ENCODE data around the gene ARHGAP33.
A peak's percentile ranks its signal among the peaks of the same experiment; 100 is the strongest.

Gene ARHGAP33

DNA sequence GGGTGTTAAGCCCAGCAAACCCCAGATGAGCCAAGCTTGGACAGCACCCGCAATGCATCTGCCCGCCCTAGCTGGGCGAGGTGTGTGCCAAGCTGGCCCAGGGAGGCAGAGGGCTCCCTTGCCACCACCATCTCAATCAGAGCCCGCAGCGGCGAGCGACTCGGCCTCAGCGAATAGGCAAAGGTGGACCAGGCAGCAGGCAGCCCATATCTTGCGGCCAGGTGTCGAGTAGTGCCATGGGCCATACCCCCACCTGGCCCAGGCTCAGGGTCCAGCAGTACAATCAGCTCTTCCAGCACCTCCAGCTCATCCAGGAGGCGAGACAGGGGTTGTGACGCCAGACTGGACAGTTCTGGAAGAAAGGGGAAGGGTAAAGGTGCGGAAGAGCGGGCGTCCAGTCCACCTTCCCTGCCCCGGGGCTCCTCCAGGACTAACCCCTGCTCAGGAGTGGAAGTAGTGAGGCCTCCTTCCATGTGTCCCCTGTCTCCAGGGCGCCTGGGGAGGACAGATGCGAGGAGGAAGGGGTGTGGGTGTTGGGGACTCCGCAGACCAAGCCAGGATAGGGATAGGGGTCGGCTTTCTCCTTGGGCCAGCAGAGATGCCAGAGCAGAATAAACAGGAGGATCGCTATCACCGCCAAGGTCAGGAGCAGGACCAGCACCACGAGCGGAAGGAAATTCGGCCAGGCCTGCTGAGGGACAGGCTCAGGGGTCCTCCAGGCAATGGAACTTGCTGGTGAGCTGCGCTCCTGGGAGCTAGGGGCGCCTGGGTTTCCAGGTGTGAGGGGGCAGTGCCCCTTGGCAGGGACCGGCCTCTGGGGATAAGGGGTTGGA, 35.9 kb upstream of the ARHGAP33 start:
- Histone ChIP-seq H3K27ac (peak overlapping the region; percentile 79), H3K36me3 (peaks cover 49% of the 10 kb centered on the region), H3K9me3 (ENCODE audit: severe bottlenecking) (no peaks in the 10 kb centered on the region), H3K27me3 (ENCODE audit: insufficient read depth, low read depth, severe bottlenecking) (no peaks in the 10 kb centered on the region), H3K4me3 (ENCODE audit: low read depth, low read length) (peak overlapping the region; percentile 72)
- DNase-seq = no peak
- TF ChIP-seq, protein P1, sequence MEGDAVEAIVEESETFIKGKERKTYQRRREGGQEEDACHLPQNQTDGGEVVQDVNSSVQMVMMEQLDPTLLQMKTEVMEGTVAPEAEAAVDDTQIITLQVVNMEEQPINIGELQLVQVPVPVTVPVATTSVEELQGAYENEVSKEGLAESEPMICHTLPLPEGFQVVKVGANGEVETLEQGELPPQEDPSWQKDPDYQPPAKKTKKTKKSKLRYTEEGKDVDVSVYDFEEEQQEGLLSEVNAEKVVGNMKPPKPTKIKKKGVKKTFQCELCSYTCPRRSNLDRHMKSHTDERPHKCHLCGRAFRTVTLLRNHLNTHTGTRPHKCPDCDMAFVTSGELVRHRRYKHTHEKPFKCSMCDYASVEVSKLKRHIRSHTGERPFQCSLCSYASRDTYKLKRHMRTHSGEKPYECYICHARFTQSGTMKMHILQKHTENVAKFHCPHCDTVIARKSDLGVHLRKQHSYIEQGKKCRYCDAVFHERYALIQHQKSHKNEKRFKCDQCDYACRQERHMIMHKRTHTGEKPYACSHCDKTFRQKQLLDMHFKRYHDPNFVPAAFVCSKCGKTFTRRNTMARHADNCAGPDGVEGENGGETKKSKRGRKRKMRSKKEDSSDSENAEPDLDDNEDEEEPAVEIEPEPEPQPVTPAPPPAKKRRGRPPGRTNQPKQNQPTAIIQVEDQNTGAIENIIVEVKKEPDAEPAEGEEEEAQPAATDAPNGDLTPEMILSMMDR (IDR thresholded peaks at IDR 0.05; ENCODE audit: low read depth, low read length) = no peak

DNA sequence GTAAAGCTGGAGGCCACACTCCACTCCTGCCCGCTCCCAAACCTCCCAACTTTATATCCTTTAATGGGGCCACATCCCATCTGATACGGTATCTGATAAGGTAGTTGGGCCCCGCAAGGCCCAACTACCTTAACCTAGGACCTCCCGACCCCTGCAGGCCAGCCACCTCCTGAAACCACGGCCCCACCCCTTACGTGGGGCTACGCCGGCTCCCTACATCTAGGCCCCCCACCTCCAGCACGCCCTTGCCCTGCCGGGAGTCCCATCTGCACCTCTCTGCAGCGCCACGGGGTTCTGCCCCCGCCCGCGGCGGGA, 35.3 kb upstream of the ARHGAP33 start:
- TF ChIP-seq, protein P1 (IDR thresholded peaks at IDR 0.05; ENCODE audit: low read depth, low read length) = no peak
- Histone ChIP-seq H3K36me3 (peaks cover 45% of the 10 kb centered on the region), H3K9me3 (ENCODE audit: severe bottlenecking) (no peaks in the 10 kb centered on the region), H3K27me3 (ENCODE audit: insufficient read depth, low read depth, severe bottlenecking) (no peaks in the 10 kb centered on the region), H3K27ac (peak overlapping the region; percentile 79), H3K4me3 (ENCODE audit: low read depth, low read length) (peak overlapping the region; percentile 72)
- no peak for DNase-seq

DNA sequence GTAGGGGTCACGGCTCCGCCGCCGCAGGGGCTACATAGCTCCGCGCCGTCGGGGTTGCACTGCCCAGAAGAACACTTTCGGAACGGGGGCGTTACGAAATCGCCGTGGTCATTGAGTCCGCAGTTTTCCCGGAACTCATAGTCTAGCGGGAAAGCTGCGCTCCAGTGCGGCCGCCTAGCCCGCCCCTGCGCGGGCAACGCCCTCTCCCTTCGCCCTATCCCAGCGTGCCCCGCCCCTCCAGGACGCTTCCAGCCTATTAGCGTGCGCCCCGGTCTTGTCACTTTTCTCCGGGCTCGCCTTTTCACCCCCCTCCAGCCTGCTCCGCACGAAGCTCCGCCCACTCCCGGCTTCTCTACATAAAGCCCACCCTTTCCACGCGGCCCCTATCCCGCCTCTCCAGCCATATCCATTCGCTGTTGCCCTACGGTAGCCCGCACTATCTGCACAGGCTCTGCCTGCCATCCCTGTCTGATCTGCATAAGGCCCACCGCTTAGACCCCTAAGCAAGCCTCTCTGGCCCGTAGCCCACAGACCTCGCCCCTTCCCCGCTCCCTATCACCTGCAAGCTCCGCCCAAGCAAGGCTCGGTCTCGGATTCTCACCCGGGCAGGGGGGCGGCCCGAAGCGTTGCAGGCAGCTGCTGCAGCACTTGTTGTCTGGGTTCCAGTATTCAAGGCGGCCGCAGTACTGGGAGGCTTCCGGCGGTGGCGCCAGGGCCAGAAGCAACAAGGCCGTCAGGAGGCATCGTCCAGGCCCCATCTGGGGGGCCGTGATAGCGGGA, 34.8 kb upstream of the ARHGAP33 start:
- DNase-seq = peak; percentile 99
- peaks cover 43% of the 10 kb centered on the region for H3K36me3 ChIP-seq
- TF ChIP-seq, protein P1 (IDR thresholded peaks at IDR 0.05; ENCODE audit: low read depth, low read length) = no peak; the same call in 1 of the 2 replicates
- H3K27ac ChIP-seq = peak overlapping the region; percentile 91
- no peaks in the 10 kb centered on the region for H3K27me3 ChIP-seq (ENCODE audit: insufficient read depth, low read depth, severe bottlenecking)
- H3K9me3 ChIP-seq (ENCODE audit: severe bottlenecking) = no peaks in the 10 kb centered on the region
- peak overlapping the region; percentile 72 for H3K4me3 ChIP-seq (ENCODE audit: low read depth, low read length)

DNA sequence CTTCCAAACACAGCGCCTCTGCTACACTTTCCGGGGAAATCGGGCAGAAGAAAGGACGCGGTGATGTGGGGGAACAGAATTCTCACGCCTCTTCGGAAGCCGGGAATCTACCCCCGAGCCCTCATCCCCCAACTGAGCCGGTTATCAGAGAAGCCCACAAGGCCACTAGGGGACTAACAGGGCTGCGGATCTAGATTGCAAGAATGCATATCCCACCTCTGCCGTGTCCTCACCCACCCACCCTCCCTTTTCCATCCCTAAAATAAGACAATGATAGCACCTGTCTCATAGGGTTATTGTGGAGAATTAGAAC, 34.2 kb upstream of the ARHGAP33 start:
- H3K9me3 ChIP-seq (ENCODE audit: severe bottlenecking) = no peaks in the 10 kb centered on the region
- peaks cover 37% of the 10 kb centered on the region for H3K36me3 ChIP-seq
- TF ChIP-seq, protein P1 (IDR thresholded peaks at IDR 0.05; ENCODE audit: low read depth, low read length) = no peak
- peak overlapping the region; percentile 72 for H3K4me3 ChIP-seq (ENCODE audit: low read depth, low read length)
- no peaks in the 10 kb centered on the region for H3K27me3 ChIP-seq (ENCODE audit: insufficient read depth, low read depth, severe bottlenecking)
- DNase-seq = no peak
- H3K27ac ChIP-seq = peak overlapping the region; percentile 91

DNA sequence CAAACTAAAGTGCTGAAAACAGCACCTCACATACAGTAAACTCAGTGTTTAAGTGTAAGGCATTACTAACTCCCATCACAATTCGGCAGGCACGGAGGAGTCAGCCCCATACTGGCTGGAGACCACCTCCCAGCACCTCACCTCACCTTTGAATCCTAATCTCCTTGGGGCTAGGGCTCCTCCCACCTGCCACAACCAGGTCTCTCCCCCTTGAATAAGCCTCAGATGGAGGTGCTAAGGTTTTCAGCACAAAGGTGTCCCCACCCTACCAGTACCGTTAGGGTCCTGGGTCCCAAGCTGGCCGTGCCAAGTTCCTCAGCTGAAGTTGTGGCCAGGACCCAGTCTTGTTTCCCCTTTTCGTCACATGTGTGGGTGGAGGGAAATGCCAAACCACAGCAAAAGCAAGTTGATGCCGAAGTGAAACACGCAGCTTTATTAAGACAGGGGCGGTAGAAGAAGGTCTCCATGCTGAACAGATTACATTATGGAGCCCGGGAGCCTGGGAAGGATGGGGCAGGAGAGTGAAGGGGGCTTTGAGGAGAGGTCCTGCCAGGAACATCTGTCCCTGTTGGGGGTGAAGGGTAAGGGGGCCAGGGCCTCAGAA, 33.1 kb upstream of the ARHGAP33 start, which contains the start of gene IGFLR1:
IGFLR1 (minus strand) TSS at position 332 of the 604 bp plus-strand sequence. CDS start 1,272 bp downstream, outside the sequence.
- H3K4me3 ChIP-seq (ENCODE audit: low read depth, low read length) = peak within 1 kb of the TSS; percentile 72

More for the DNA sequence above, 33.1 kb upstream of the ARHGAP33 start, which contains the start of gene IGFLR1:
- TF ChIP-seq, protein P1 (IDR thresholded peaks at IDR 0.05; ENCODE audit: low read depth, low read length) = no peak
- H3K9me3 ChIP-seq (ENCODE audit: severe bottlenecking) = no peaks in the 10 kb centered on the region
- H3K27ac ChIP-seq = peak within 1 kb of the TSS; percentile 91
- peaks cover 27% of the 10 kb centered on the region for H3K36me3 ChIP-seq
- no peaks in the 10 kb centered on the region for H3K27me3 ChIP-seq (ENCODE audit: insufficient read depth, low read depth, severe bottlenecking)
- no peak for DNase-seq
